Caco-2 (cell line): ENCODE results near the gene XXYLT1. TPM values are rescaled to one million over a fixed set of nuclear protein-coding genes. Genes with fewer than 3 reads are reported as not detected.

ENCODE experiments used
- BruUV-seq: library from RNA; stranded (reverse); fragments of 400-500 nt; replicated peaks from 2 replicates; lab custom pipeline; 2021; lab: Mats Ljungman, UMichigan
- CTCF ChIA-PET: fragments of 300-600 bp; sonication (Branson Sonifier 250); formaldehyde crosslinking; loops from one replicate; lab custom pipeline; 2022; ENCODE audit warnings: antibody characterized with exemption; lab: Charles Lee
- POLR2A ChIA-PET: fragments of 300-600 bp; sonication (Branson Sonifier 250); formaldehyde crosslinking; loops from one replicate; lab custom pipeline; 2022; ENCODE audit warnings: antibody characterized with exemption; lab: Charles Lee
- DNase-seq, 2 experiments: peaks; one replicate each; pipeline versions ENCODE4 v3.0.0 to v3.0.0-alpha.2; 2020 to 2022
- H3K27me3 ChIP-seq: replicated peaks from 2 replicates; pipeline ENCODE4 v1.6.0; 2011; ENCODE audit warnings: low read length; ENCODE audit not compliant: control insufficient read depth, insufficient read depth
- H3K36me3 ChIP-seq: 2 replicates; pipeline ENCODE4 v1.5.1; 2011; ENCODE audit warnings: low read length; ENCODE audit not compliant: control insufficient read depth, insufficient read depth
- H3K4me1 ChIP-seq: fragments of 250-450 bp; sonication (Bioruptor Pico); 2 replicates; pipeline ENCODE4 v1.5.1; 2020; ENCODE audit warnings: mild to moderate bottlenecking
- H3K4me3 ChIP-seq: 2 replicates; pipeline ENCODE4 v1.5.1; 2011; ENCODE audit warnings: low read depth, mild to moderate bottlenecking, control low read depth, low read length
- H3K9me3 ChIP-seq: fragments of 250-450 bp; sonication (Bioruptor Pico); 2 replicates; pipeline ENCODE4 v1.5.1; 2020; ENCODE audit warnings: mild to moderate bottlenecking, moderate library complexity
- H3K27ac Mint-ChIP-seq: one replicate; pipeline ENCODE4 v1.8.0; 2022; ENCODE audit warnings: mixed read lengths; ENCODE audit not compliant: unreplicated experiment
- H3K27me3 Mint-ChIP-seq: one replicate; pipeline ENCODE4 v1.8.0; 2022; ENCODE audit warnings: mixed read lengths; ENCODE audit not compliant: insufficient read depth, unreplicated experiment
- H3K36me3 Mint-ChIP-seq: one replicate; pipeline ENCODE4 v1.8.0; 2022; ENCODE audit warnings: mild to moderate bottlenecking, mixed read lengths; ENCODE audit not compliant: insufficient read depth, unreplicated experiment
- H3K4me1 Mint-ChIP-seq: one replicate; pipeline ENCODE4 v1.8.0; 2022; ENCODE audit warnings: low read depth, mixed read lengths; ENCODE audit not compliant: unreplicated experiment
- H3K4me3 Mint-ChIP-seq: one replicate; pipeline ENCODE4 v1.8.0; 2022; ENCODE audit warnings: mild to moderate bottlenecking, moderate library complexity, mixed read lengths; ENCODE audit not compliant: unreplicated experiment
- H3K9me3 Mint-ChIP-seq: one replicate; pipeline ENCODE4 v1.8.0; 2022; ENCODE audit warnings: mixed read lengths; ENCODE audit not compliant: unreplicated experiment
- CTCF ChIP-seq, 2 experiments: fragments of 200-600 bp in 1 of 2; IDR thresholded peaks; 1 replicate in 1 of 2; 2 replicates in 1 of 2; pipeline versions ENCODE4 v1.5.1 to v1.8.0; 2011 to 2022; ENCODE audit warnings: antibody characterized with exemption in 1 of 2, control low read depth in 1 of 2, inconsistent platforms in 1 of 2, low read depth in 1 of 2, low read length in 1 of 2, mild to moderate bottlenecking in 1 of 2, moderate library complexity in 1 of 2; ENCODE audit not compliant: insufficient read depth in 1 of 2, severe bottlenecking in 1 of 2, unreplicated experiment in 1 of 2
- intact Hi-C: fragments of 100-400 bp; cut with micrococcal nuclease; formaldehyde crosslinking; loops from one replicate; pipeline ENCODE4 v1.10.0; 2022; ENCODE audit not compliant: unreplicated experiment
- total RNA-seq: library from RNA; stranded (reverse); gene quantifications from 2 replicates; pipeline ENCODE4 v1.2.3, GENCODE V29; 2022

The XXYLT1 gene
- total RNA-seq, 1 experiment from 2014 or later, result 14.2 TPM

DNA sequence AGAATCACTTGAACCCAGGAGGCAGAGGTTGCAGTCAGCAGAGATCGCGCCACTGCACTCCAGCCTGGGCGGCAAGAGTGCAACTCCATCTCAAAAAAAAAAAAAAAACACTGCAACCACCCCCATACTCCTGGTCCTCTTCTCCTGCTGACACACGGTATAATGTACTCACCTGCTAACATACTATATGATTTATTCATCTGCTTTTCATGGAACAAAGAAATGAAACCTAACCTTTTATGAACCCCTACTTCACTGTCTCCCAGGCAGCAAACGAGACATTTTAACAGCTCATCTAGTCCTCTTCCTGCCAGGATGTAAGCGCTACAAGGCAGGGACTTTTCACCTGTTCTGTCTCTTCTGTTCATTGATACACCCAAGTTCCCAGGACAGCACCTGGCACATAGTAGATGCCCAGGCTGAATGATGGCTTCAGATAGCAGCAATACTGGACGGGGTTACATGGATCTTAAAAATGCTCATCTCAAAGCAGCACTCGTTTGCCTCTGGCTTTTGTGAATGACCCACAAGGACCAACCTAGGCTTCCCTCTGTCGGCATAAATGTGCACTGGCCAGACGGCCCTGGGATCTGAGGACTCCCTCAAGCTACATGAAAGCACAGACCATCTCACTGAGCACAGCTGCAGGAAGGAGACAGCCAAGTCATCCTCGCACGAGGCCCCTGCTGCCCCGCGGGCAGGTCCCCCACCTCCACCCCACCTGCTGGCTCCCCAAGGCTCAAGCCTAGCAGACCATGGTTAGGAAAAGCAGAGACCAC is 20.3 kb downstream of the XXYLT1 start:
- no peaks in the 10 kb centered on the region for H3K4me1 ChIP-seq
- no peak for TF ChIP-seq CTCF (IDR thresholded peaks at IDR 0.05; ENCODE audit: insufficient read depth in 1 of 2, low read depth in 1 of 2, low read length in 1 of 2, severe bottlenecking in 1 of 2, unreplicated experiment in 1 of 2)
- ChIA-PET CTCF (no interaction called here), POLR2A (no interaction called here)
- H3K27me3 ChIP-seq, result no peaks in the 10 kb centered on the region
- Mint-ChIP-seq H3K27me3 (no peaks in the 10 kb centered on the region), H3K27ac (no peak overlapping the region), H3K4me1 (no peaks in the 10 kb centered on the region), H3K9me3 (no peaks in the 10 kb centered on the region), H3K4me3 (no peak overlapping the region), H3K36me3 (no peaks in the 10 kb centered on the region)
- no peaks in the 10 kb centered on the region for H3K36me3 ChIP-seq
- DNase-seq, result no peak
- intact Hi-C loops, result no loop called here
- no peaks in the 10 kb centered on the region for H3K9me3 ChIP-seq
- no TSS peak for BruUV-seq
- no peak overlapping the region for H3K4me3 ChIP-seq

DNA sequence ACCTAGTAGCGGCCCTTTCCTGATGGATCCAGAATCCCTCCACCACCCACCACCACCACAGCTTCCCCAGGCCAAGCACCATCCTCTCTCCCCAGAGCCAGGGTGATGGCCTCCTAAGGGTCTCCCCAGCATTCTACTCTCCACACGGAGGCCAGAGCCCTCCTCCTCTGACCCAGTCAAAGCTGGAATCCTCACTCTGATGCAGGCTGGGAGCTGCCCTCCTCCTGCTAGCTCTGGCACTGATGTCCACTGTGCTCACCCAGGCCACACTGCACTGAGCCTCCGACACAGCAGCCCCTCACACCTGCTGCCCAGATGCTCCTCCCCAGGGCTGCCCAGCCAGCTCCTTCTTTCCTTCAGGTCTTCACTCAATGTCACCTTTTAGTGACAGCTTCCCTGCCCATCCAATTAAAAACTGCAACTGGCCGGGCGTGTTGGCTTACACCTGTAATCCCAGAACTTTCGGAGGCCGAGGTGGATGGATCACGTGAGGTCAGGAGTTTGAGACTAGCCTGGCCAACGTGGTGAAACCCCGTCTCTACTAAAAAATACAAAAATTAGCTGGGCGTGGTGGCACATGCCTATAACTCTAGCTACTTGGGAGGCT is 21.0 kb downstream of the XXYLT1 start:
- ChIA-PET POLR2A (no interaction called here), CTCF (interaction anchor here (0.6 kb wide), 1 partner anchor 20 kb away, joined by 3 read pairs; no protein-coding TSS in a partner anchor)
- Histone ChIP-seq H3K4me3 (no peak overlapping the region), H3K36me3 (no peaks in the 10 kb centered on the region), H3K9me3 (no peaks in the 10 kb centered on the region), H3K27me3 (no peaks in the 10 kb centered on the region), H3K4me1 (no peaks in the 10 kb centered on the region)
- BruUV-seq, result no TSS peak
- no peaks in the 10 kb centered on the region for H3K27me3 Mint-ChIP-seq
- TF ChIP-seq CTCF (IDR thresholded peaks at IDR 0.05; ENCODE audit: insufficient read depth in 1 of 2, low read depth in 1 of 2, low read length in 1 of 2, severe bottlenecking in 1 of 2, unreplicated experiment in 1 of 2), result no peak
- H3K27ac Mint-ChIP-seq, result no peak overlapping the region
- intact Hi-C loops, result no loop called here
- H3K36me3 Mint-ChIP-seq, result no peaks in the 10 kb centered on the region
- no peaks in the 10 kb centered on the region for H3K4me1 Mint-ChIP-seq
- DNase-seq, result peak in 1 of 2 experiments; percentile 14
- no peak overlapping the region for H3K4me3 Mint-ChIP-seq
- H3K9me3 Mint-ChIP-seq, result no peaks in the 10 kb centered on the region

GRCh38 chr3:195249057-195249770 is 21.7 kb downstream of the XXYLT1 start:
- Mint-ChIP-seq H3K4me3 (no peak overlapping the region), H3K4me1 (no peaks in the 10 kb centered on the region), H3K27me3 (no peaks in the 10 kb centered on the region), H3K36me3 (no peaks in the 10 kb centered on the region), H3K27ac (no peak overlapping the region), H3K9me3 (no peaks in the 10 kb centered on the region)
- no TSS peak for BruUV-seq
- no peak for TF ChIP-seq CTCF (IDR thresholded peaks at IDR 0.05; ENCODE audit: insufficient read depth in 1 of 2, low read depth in 1 of 2, low read length in 1 of 2, severe bottlenecking in 1 of 2, unreplicated experiment in 1 of 2)
- Histone ChIP-seq H3K36me3 (no peaks in the 10 kb centered on the region), H3K9me3 (no peaks in the 10 kb centered on the region), H3K27me3 (no peaks in the 10 kb centered on the region), H3K4me3 (no peak overlapping the region), H3K4me1 (no peaks in the 10 kb centered on the region)
- ChIA-PET POLR2A (no interaction called here), CTCF (no interaction called here)
- peak in 1 of 2 experiments; percentile 9 for DNase-seq
- intact Hi-C loops, result no loop called here
